PC-9 (cell line): Measurements from ENCODE around the gene IGFBP6. TPM values are rescaled to one million over a fixed set of nuclear protein-coding genes. Genes with fewer than 3 reads are reported as not detected.

ENCODE experiments used
- BruUV-seq: library from RNA; stranded (reverse); fragments of 400-500 nt; replicated peaks from 2 replicates; lab custom pipeline; 2021; lab: Mats Ljungman, UMichigan
- CTCF ChIA-PET: fragments of 300-600 bp; sonication (Branson Sonifier 250); formaldehyde crosslinking; loops from one replicate; lab custom pipeline; 2022; ENCODE audit warnings: antibody characterized with exemption; lab: Charles Lee
- POLR2A ChIA-PET: fragments of 300-600 bp; sonication (Branson Sonifier 250); formaldehyde crosslinking; loops from one replicate; lab custom pipeline; 2022; ENCODE audit warnings: antibody characterized with exemption; ENCODE audit not compliant: unreplicated experiment; lab: Charles Lee
- DNase-seq, 2 experiments: peaks; one replicate each; pipeline versions ENCODE4 v3.0.0 to v3.0.0-alpha.2; 2015 to 2022; ENCODE audit warnings: mixed read lengths in 1 of 2
- H2AFZ ChIP-seq: fragments of 200-600 bp; sonication (generic); 2 replicates; pipeline ENCODE4 v1.8.1; 2017; ENCODE audit warnings: antibody characterized with exemption
- H3F3A ChIP-seq: fragments of 200-600 bp; sonication (generic); 2 replicates; pipeline ENCODE4 v1.8.1; 2017; ENCODE audit warnings: antibody characterized with exemption, mild to moderate bottlenecking, low read depth; ENCODE audit not compliant: insufficient read depth
- H3K27ac ChIP-seq: fragments of 200-600 bp; sonication (generic); 2 replicates; pipeline ENCODE4 v1.6.1; 2016; ENCODE audit warnings: mixed run types
- H3K27me3 ChIP-seq: fragments of 200-600 bp; sonication (generic); 2 replicates; pipeline ENCODE4 v1.6.1; 2016; ENCODE audit warnings: low read depth, mixed run types; ENCODE audit not compliant: insufficient read depth
- H3K36me3 ChIP-seq: fragments of 200-600 bp; sonication (generic); 2 replicates; pipeline ENCODE4 v1.6.1; 2016; ENCODE audit warnings: low read depth, mixed run types
- H3K4me1 ChIP-seq: fragments of 200-600 bp; sonication (generic); replicated peaks from 2 replicates; pipeline ENCODE4 v1.6.1; 2016; ENCODE audit warnings: mixed run types; ENCODE audit not compliant: insufficient read depth
- H3K4me2 ChIP-seq: fragments of 200-600 bp; sonication (generic); 2 replicates; pipeline ENCODE4 v1.6.1; 2017; ENCODE audit warnings: mixed run types
- H3K4me3 ChIP-seq: fragments of 200-600 bp; sonication (generic); 2 replicates; pipeline ENCODE4 v1.6.1; 2016; ENCODE audit warnings: mixed run types
- H3K79me2 ChIP-seq: fragments of 200-600 bp; sonication (generic); 2 replicates; pipeline ENCODE4 v1.6.1; 2017; ENCODE audit warnings: low read depth, mixed run types
- H3K9me2 ChIP-seq: fragments of 200-600 bp; sonication (generic); 2 replicates; pipeline ENCODE4 v1.8.1; 2017; ENCODE audit warnings: mild to moderate bottlenecking; ENCODE audit not compliant: insufficient read depth
- H3K9me3 ChIP-seq: fragments of 200-600 bp; sonication (generic); 2 replicates; pipeline ENCODE4 v1.8.1; 2016; ENCODE audit warnings: low read depth; ENCODE audit not compliant: insufficient read depth
- H4K20me1 ChIP-seq: fragments of 200-600 bp; sonication (generic); 2 replicates; pipeline ENCODE4 v1.8.1; 2017; ENCODE audit not compliant: insufficient read depth
- EZH2 ChIP-seq: fragments of 200-600 bp; sonication (generic); IDR thresholded peaks from 2 replicates; pipeline ENCODE4 v1.8.0; 2017; ENCODE audit warnings: antibody characterized with exemption, low read depth
- intact Hi-C: fragments of 100-400 bp; cut with micrococcal nuclease; formaldehyde crosslinking; loops from one replicate; pipeline ENCODE4 v1.10.0; 2022; ENCODE audit not compliant: unreplicated experiment
- total RNA-seq: library from RNA; stranded (reverse); gene quantifications from 2 replicates; pipeline ENCODE4 v1.2.3, GENCODE V29; 2021
- TF ChIP-seq, protein P1 (sequence below): fragments of 200-600 bp; sonication (generic); conservative IDR thresholded peaks from 2 replicates; pipeline ENCODE4 v1.6.1; 2017; ENCODE audit warnings: mixed run types, antibody characterized with exemption, mild to moderate bottlenecking, moderate library complexity

The IGFBP6 gene
- total RNA-seq, 1 experiment from 2014 or later = 290 TPM

DNA sequence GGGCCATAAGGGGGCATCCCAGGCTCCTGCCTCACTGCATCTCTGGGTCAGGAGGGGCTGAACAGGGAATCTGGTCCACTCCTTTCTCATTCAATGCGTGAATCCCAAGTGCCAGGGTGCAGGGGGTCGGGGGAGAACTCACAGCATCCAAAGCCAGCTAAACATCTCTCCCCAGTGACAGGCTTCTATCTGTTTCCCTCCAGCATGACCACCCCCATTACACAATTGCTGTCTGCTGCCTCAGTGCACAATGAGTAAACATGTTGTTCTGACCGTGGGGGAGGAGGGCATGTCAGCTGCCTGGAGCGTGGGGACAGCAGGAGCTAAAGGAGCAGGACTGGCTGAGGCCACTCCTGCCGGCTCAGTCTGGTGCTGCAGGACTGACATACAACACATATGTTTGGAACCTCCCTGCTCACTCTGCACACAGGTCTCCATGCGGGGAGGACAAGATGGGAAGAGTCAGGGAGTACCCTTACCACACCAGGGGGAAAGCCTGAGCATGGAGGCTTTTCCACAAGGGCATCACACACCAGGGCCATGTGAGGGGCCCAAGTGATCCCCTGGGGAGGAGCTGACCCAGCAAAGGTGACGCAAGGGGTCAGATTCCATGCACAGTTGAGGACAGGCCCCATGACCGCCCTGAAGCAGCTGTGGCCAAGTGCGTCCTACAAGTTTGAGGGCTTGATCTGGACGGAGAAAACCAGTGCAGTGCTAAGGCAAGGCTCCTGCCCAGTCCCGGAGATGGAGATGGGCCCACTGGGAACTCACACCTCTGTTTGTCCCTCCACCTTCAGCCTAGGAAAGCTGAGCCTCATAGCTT lies 46.2 kb upstream of the IGFBP6 start:
- Histone ChIP-seq H3K4me3 (no peak overlapping the region), H3K27ac (no peak overlapping the region), H3K4me1 (peaks cover 21% of the 10 kb centered on the region), H2AFZ (no peak overlapping the region), H3K4me2 (no peak overlapping the region), H3K27me3 (no peaks in the 10 kb centered on the region), H4K20me1 (peaks cover 10% of the 10 kb centered on the region; the same call in 1 of the 2 replicates), H3K79me2 (peaks cover 12% of the 10 kb centered on the region), H3K9me3 (no peaks in the 10 kb centered on the region), H3K9me2 (no peaks in the 10 kb centered on the region), H3K36me3 (no peaks in the 10 kb centered on the region), H3F3A (peaks cover 45% of the 10 kb centered on the region)
- POLR2A ChIA-PET = no interaction called here
- TF ChIP-seq EZH2 = no peak
- TF ChIP-seq, protein P1, sequence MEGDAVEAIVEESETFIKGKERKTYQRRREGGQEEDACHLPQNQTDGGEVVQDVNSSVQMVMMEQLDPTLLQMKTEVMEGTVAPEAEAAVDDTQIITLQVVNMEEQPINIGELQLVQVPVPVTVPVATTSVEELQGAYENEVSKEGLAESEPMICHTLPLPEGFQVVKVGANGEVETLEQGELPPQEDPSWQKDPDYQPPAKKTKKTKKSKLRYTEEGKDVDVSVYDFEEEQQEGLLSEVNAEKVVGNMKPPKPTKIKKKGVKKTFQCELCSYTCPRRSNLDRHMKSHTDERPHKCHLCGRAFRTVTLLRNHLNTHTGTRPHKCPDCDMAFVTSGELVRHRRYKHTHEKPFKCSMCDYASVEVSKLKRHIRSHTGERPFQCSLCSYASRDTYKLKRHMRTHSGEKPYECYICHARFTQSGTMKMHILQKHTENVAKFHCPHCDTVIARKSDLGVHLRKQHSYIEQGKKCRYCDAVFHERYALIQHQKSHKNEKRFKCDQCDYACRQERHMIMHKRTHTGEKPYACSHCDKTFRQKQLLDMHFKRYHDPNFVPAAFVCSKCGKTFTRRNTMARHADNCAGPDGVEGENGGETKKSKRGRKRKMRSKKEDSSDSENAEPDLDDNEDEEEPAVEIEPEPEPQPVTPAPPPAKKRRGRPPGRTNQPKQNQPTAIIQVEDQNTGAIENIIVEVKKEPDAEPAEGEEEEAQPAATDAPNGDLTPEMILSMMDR = no peak
- CTCF ChIA-PET = no interaction called here
- DNase-seq = no peak
- BruUV-seq = no TSS peak
- intact Hi-C loops = loop anchor here (5.0 kb wide), 1 partner anchor 246 kb away; the partner anchor contains the start of genes MYG1 and PFDN5

DNA sequence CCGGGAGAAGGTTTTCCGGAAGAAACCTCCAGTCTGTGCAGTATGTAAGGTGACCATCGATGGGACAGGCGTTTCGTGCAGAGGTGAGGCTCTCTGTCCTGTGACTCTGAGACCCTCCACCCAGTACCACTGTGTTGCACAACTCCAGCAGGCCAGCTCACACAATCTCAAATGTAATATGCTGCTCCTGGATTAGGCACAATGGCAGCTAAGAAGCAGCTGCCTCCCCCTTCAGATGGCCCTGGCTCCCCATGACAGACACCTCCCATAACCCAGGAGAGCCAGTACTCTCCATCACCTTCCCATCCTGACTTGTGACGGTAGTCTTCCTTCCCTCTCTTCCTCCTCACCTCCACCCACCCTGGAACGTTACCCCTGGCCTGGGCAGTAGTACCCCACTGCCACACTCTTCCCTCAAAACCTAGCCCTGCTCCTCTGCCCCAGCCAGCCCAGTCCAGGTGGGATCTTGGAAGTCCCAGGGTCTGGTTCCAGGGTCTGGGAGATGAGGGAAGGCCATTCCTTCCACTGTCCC lies 45.5 kb upstream of the IGFBP6 start:
- no peak for DNase-seq
- Histone ChIP-seq H3K9me3 (no peaks in the 10 kb centered on the region), H3K9me2 (no peaks in the 10 kb centered on the region), H3K4me2 (peak overlapping the region; percentile 38; the same call in 1 of the 2 replicates), H3K36me3 (no peaks in the 10 kb centered on the region), H3K27me3 (no peaks in the 10 kb centered on the region), H3K4me1 (peaks cover 19% of the 10 kb centered on the region), H2AFZ (no peak overlapping the region), H4K20me1 (peaks cover 10% of the 10 kb centered on the region; the same call in 1 of the 2 replicates), H3F3A (peaks cover 43% of the 10 kb centered on the region), H3K4me3 (no peak overlapping the region; the same call in 1 of the 2 replicates), H3K79me2 (peaks cover 12% of the 10 kb centered on the region), H3K27ac (no peak overlapping the region)
- no TSS peak for BruUV-seq
- POLR2A ChIA-PET = interaction anchor here (0.6 kb wide), 1 partner anchor 449 kb away, joined by 3 read pairs; the partner anchor contains the start of gene TARBP2
- TF ChIP-seq, protein P1 = no peak
- TF ChIP-seq EZH2 = no peak
- CTCF ChIA-PET = interaction anchor here (0.6 kb wide), 1 partner anchor 1213 kb away, joined by 7 read pairs; no protein-coding TSS in a partner anchor
- intact Hi-C loops = loop anchor here (5.0 kb wide), 1 partner anchor 245 kb away; the partner anchor contains the start of genes MYG1 and PFDN5

DNA sequence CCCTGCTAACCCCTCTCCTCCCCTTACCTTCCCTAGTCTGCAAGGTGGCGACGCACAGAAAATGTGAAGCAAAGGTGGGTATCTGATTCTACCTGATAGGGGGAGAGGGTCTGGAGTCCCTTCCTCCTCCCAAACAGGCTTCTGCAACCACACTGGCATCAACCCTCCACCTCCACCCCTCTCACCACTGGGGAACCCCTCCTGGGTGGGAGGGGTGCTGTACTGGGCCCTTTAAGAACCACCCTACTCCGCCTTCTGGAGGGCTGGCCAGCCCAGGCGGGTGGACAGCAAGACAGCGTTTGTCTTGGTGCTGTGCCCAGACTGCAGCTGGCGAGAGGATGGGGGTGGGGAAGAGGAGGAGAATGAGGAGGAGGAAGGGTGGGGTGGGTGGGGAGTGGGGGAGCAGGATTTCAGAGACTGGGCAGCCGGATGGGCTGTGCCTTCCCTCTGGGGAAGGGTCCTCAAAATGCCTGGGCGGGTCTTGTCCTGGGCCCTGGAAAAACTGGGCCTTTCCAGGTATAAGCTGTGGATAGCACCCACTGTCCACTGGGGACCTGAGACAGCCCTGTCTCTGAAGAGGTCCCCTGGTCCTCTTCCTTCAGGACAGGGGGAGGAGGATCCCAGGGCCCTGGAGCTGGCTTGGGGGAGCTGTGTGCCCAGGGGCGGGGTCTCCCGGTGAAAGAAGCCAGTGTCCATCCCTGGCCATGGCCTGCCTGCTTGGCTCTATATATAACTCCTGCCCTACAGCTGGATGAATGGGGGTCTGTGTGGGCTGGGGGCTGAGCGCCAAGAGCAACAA lies 44.8 kb upstream of the IGFBP6 start:
- peaks cover 41% of the 10 kb centered on the region for H3F3A ChIP-seq
- TF ChIP-seq, protein P1 = no peak
- no peak for TF ChIP-seq EZH2
- no peaks in the 10 kb centered on the region for H3K9me3 ChIP-seq
- H3K9me2 ChIP-seq = no peaks in the 10 kb centered on the region
- H2AFZ ChIP-seq = no peak overlapping the region
- CTCF ChIA-PET = interaction anchor here (0.6 to 1.1 kb wide), 3 partner anchors 9 to 1213 kb away, joined by 7 to 11 read pairs (median 7); no protein-coding TSS in a partner anchor
- no peak overlapping the region for H3K27ac ChIP-seq
- peak in 1 of 2 experiments; percentile 54 for DNase-seq
- peaks cover 10% of the 10 kb centered on the region; the same call in 1 of the 2 replicates for H4K20me1 ChIP-seq
- H3K27me3 ChIP-seq = no peaks in the 10 kb centered on the region
- peaks cover 19% of the 10 kb centered on the region for H3K4me1 ChIP-seq
- H3K4me3 ChIP-seq = no peak overlapping the region; the same call in 1 of the 2 replicates
- peaks cover 12% of the 10 kb centered on the region for H3K79me2 ChIP-seq
- POLR2A ChIA-PET = interaction anchor here (0.6 kb wide), 1 partner anchor 448 kb away, joined by 3 read pairs; the partner anchor contains the start of gene TARBP2
- intact Hi-C loops = loop anchor here (5.0 kb wide), 1 partner anchor 245 kb away; the partner anchor contains the start of genes MYG1 and PFDN5
- H3K36me3 ChIP-seq = no peaks in the 10 kb centered on the region
- BruUV-seq = no TSS peak
- peak overlapping the region; percentile 83 for H3K4me2 ChIP-seq
